GDM1 (cell line): ENCODE results near the gene SMAD2.

Source experiments
- DNase-seq: peaks from one replicate; lab custom pipeline; 2025; lab: John Stamatoyannopoulos, UW

SMAD2 gene

GRCh38 chr18:47898055-47898454, 32.4 kb downstream of the SMAD2 start:
- DNase-seq = no peak

GRCh38 chr18:47895565-47896250, 34.8 kb downstream of the SMAD2 start:
- no peak for DNase-seq

- DNase-seq = no peak
Measured at GRCh38 chr18:47893939-47894699, 36.3 kb downstream of the SMAD2 start.

DNA sequence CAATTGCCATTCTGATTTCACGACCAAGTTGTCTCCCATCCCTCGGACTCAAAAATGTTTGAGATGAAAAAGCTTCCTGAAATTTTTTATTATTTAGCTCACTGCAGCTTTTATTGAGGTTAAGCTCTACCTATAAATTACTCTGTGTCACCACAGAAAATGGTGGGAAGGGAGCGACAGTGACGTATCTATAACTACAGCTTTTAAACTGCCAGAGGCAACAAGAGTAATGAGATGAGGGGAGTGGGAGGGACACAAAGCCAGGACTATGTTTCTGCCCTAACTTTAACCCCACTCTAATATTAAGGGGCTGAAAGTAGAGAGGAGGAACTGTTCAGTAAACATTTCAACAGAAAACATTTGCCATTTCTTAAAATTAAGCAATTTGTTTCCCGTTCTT, 37.4 kb downstream of the SMAD2 start:
- DNase-seq = no peak

GRCh38 chr18:47888156-47888555, 42.3 kb downstream of the SMAD2 start:
- no peak for DNase-seq

- DNase-seq = no peak
Measured at GRCh38 chr18:47887227-47887626, 43.2 kb downstream of the SMAD2 start.

DNA sequence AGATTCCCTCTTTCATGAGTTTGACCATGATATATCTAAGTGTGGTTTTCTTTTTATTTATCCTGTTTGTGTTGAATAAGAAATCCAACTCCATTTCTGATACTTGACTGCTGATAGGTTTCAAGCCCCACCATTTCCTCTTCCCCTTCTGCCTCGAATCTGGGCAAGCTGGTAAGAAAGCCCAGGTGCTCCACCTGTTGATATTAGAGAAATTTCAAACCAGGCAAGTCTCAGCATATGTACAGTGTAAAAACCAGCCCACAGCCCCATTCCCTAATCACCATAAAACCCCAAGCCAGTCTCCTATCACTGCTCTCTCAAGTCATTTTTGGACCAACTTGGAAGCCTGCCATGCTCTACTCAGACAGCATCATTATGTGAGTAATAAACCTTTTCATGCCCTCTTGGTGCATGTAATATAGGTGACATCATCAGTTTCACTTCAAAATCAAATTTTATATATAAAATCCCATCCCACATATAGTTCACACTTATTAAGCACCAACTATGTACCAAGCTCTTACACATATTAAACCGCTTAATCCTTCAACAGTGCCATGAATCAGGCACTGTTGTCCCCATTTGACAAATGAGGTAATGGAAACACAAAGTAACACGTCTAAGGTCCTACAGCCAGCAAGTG, 46.6 kb downstream of the SMAD2 start:
- DNase-seq = no peak

DNA sequence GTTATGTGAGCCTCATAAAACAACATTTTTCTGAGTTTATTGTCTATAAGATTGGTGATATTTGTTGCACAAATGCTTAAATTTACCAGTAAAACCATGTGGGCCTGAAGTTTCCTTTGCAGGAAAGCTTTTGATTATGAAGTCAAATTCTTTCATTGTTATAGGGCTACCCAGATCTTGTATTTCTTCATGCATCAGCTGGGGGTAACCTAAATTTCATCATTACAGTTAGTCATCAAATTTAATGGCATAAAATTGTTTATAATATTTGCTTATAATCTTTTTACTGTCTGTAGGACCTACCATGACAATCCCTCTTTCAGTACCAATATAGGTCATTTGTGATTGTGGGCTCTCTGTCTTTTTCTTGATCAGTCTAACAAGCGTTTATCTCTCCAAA, 47.8 kb downstream of the SMAD2 start:
- DNase-seq = no peak

- no peak for DNase-seq
Measured at GRCh38 chr18:47881752-47882455, 48.6 kb downstream of the SMAD2 start.

GRCh38 chr18:47881042-47881441, 49.4 kb downstream of the SMAD2 start:
- DNase-seq = no peak

GRCh38 chr18:47877892-47878291, 52.6 kb downstream of the SMAD2 start:
- no peak for DNase-seq

DNA sequence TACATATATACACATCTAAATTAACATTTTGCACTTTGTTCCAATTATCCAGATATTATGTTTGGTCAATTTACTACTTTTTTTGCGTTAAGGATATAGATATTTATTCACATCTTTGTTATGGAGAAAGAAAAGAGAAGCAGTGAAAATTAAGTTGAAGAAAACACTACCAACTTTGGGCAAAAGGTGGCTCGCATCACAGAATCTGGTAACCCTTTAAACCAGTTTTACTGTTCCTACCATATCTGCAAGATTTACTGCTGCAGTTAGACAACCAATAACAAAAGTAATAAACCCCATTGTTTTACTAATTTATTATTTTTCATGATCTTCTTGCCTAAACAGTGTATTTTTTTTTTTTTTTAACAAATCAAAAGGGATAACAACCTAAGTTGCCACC, 53.6 kb downstream of the SMAD2 start:
- DNase-seq = no peak

DNA sequence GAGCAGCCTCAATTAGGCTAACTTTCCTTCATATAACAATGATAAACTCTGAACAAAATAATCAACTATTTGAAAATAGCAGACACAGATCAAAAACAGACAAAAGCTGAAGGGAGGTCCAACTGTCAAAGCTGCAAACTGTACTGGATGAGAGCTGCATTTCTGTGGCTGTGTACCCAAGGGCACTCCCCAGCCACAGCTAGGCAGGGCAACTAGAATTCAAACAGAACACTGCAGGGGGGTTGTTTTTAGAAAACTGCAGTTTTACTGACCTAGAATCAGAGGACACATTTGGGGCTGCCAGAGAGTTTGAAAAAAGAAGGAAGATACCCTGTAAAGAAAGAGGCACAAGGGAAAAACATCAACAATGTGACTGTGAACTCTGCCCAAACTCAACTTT, 56.8 kb downstream of the SMAD2 start:
- no peak for DNase-seq

GRCh38 chr18:47872426-47872825, 58.0 kb downstream of the SMAD2 start:
- DNase-seq = no peak

DNA sequence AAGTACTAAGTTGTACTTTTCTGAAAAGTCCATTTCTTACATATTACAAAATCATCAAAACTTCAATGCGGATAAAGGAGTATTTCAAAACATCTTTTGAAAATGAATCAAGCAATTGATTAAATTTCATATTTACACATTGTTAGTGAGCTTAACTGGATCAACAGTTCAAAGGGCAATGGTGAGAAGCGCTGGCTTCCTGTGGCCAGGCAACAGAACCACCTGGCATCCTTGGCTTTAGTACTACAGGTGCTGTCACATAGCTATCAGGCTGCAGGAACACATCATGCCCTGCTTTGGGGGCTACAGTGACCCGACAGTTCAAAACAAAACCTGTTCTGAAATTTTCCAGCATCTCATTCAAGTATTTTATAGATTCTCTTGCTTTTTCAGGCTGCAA, 59.2 kb downstream of the SMAD2 start:
- no peak for DNase-seq

GRCh38 chr18:47870605-47871004, 59.9 kb downstream of the SMAD2 start:
- no peak for DNase-seq

GRCh38 chr18:47868744-47869143, 61.7 kb downstream of the SMAD2 start:
- no peak for DNase-seq

- no peak for DNase-seq
Measured at GRCh38 chr18:47865183-47865582, 65.3 kb downstream of the SMAD2 start.

- DNase-seq = no peak
Measured at GRCh38 chr18:47863041-47863440, 67.4 kb downstream of the SMAD2 start.

- DNase-seq = no peak
Measured at GRCh38 chr18:47858607-47859006, 71.9 kb downstream of the SMAD2 start.

- DNase-seq = no peak
Measured at GRCh38 chr18:47847635-47848034, 82.8 kb downstream of the SMAD2 start.

GRCh38 chr18:47846431-47846830, 84.0 kb downstream of the SMAD2 start:
- no peak for DNase-seq
